ENCODE results near the gene PPP4R3A.

DNA sequence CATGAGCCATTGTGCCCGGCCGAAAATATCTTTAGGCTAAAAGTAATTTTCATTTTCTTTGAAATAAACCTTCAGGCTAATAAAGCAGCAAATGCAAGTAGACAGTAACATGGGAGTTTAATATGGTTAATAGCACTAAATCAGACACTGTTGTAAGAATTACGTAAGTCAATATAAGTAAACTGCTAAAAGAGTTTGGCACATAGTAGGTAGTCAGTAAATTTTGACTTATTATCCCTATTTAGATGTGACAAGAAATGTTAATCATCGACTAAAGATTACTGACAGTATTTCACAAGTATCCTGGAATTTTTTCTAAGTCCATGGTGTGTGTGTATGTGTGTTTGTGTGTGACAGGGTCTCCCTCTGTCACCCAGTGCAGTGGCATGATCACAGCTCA lies 3.9 kb downstream of the PPP4R3A start:
- TF ChIP-seq, protein P1, sequence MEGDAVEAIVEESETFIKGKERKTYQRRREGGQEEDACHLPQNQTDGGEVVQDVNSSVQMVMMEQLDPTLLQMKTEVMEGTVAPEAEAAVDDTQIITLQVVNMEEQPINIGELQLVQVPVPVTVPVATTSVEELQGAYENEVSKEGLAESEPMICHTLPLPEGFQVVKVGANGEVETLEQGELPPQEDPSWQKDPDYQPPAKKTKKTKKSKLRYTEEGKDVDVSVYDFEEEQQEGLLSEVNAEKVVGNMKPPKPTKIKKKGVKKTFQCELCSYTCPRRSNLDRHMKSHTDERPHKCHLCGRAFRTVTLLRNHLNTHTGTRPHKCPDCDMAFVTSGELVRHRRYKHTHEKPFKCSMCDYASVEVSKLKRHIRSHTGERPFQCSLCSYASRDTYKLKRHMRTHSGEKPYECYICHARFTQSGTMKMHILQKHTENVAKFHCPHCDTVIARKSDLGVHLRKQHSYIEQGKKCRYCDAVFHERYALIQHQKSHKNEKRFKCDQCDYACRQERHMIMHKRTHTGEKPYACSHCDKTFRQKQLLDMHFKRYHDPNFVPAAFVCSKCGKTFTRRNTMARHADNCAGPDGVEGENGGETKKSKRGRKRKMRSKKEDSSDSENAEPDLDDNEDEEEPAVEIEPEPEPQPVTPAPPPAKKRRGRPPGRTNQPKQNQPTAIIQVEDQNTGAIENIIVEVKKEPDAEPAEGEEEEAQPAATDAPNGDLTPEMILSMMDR (IDR thresholded peaks at IDR 0.05; ENCODE audit: insufficient read depth, low read length), result no peak
- TF ChIP-seq, protein P2, sequence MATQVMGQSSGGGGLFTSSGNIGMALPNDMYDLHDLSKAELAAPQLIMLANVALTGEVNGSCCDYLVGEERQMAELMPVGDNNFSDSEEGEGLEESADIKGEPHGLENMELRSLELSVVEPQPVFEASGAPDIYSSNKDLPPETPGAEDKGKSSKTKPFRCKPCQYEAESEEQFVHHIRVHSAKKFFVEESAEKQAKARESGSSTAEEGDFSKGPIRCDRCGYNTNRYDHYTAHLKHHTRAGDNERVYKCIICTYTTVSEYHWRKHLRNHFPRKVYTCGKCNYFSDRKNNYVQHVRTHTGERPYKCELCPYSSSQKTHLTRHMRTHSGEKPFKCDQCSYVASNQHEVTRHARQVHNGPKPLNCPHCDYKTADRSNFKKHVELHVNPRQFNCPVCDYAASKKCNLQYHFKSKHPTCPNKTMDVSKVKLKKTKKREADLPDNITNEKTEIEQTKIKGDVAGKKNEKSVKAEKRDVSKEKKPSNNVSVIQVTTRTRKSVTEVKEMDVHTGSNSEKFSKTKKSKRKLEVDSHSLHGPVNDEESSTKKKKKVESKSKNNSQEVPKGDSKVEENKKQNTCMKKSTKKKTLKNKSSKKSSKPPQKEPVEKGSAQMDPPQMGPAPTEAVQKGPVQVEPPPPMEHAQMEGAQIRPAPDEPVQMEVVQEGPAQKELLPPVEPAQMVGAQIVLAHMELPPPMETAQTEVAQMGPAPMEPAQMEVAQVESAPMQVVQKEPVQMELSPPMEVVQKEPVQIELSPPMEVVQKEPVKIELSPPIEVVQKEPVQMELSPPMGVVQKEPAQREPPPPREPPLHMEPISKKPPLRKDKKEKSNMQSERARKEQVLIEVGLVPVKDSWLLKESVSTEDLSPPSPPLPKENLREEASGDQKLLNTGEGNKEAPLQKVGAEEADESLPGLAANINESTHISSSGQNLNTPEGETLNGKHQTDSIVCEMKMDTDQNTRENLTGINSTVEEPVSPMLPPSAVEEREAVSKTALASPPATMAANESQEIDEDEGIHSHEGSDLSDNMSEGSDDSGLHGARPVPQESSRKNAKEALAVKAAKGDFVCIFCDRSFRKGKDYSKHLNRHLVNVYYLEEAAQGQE (IDR thresholded peaks at IDR 0.05; ENCODE audit: insufficient replicate concordance, low read depth), result no peak
- TF ChIP-seq POLR2AphosphoS5 (IDR thresholded peaks at IDR 0.05; ENCODE audit: low read depth) (no peak), GABPA (IDR thresholded peaks at IDR 0.05; ENCODE audit: low read depth) (no peak)

Measured in HL-60 (cell line).